SJCRH30 (cell line): Measurements from ENCODE around the gene CRTC1. TPM values are rescaled to one million over a fixed set of nuclear protein-coding genes. Genes with fewer than 3 reads are reported as not detected.

Experiments
- DNase-seq, 2 experiments: peaks; one replicate each; pipeline ENCODE4 v3.0.0-alpha.2; 2015 to 2020
- H3K27ac ChIP-seq: fragments of 250-450 bp; sonication (Bioruptor Pico); 2 replicates; pipeline ENCODE4 v1.5.1; 2020; ENCODE audit warnings: mild to moderate bottlenecking, moderate library complexity
- H3K27me3 ChIP-seq: fragments of 250-450 bp; sonication (Bioruptor Pico); 2 replicates; pipeline ENCODE4 v1.5.1; 2020; ENCODE audit warnings: mild to moderate bottlenecking, moderate library complexity
- H3K36me3 ChIP-seq: fragments of 250-450 bp; sonication (Bioruptor Pico); 2 replicates; pipeline ENCODE4 v1.5.1; 2020; ENCODE audit warnings: mild to moderate bottlenecking, moderate library complexity
- H3K4me1 ChIP-seq: fragments of 250-450 bp; sonication (Bioruptor Pico); 2 replicates; pipeline ENCODE4 v1.5.1; 2020; ENCODE audit warnings: mild to moderate bottlenecking, moderate library complexity
- H3K4me3 ChIP-seq: fragments of 250-450 bp; sonication (Bioruptor Pico); 2 replicates; pipeline ENCODE4 v1.5.1; 2020; ENCODE audit warnings: mild to moderate bottlenecking, moderate library complexity
- H3K9me3 ChIP-seq: fragments of 250-450 bp; sonication (Bioruptor Pico); replicated peaks from 2 replicates; pipeline ENCODE4 v1.5.1; 2020; ENCODE audit warnings: mild to moderate bottlenecking, moderate library complexity
- total RNA-seq: library from RNA; depleted of rRNA; stranded (reverse); fragments of >200 nt; shearing (Covaris generic); gene quantifications from 2 replicates; pipeline ENCODE4 v1.2.3, GENCODE V29; 2014

CRTC1 gene
- total RNA-seq, 1 experiment from 2014 or later: 3.5 TPM

- H3K36me3 ChIP-seq: no peaks in the 10 kb centered on the region
- no peak overlapping the region for H3K4me3 ChIP-seq
- DNase-seq: no peak
- no peak overlapping the region for H3K27ac ChIP-seq
- H3K27me3 ChIP-seq: no peaks in the 10 kb centered on the region
- no peaks in the 10 kb centered on the region for H3K9me3 ChIP-seq
- H3K4me1 ChIP-seq: no peaks in the 10 kb centered on the region
Measured at GRCh38 chr19:18696023-18696422, 12.5 kb downstream of the CRTC1 start.

GRCh38 chr19:18697680-18698079, 14.2 kb downstream of the CRTC1 start:
- H3K4me3 ChIP-seq: no peak overlapping the region
- peaks cover 4% of the 10 kb centered on the region for H3K4me1 ChIP-seq
- no peak overlapping the region for H3K27ac ChIP-seq
- DNase-seq: no peak
- H3K36me3 ChIP-seq: no peaks in the 10 kb centered on the region
- no peaks in the 10 kb centered on the region for H3K27me3 ChIP-seq
- no peaks in the 10 kb centered on the region for H3K9me3 ChIP-seq

GRCh38 chr19:18698321-18699167, 15.1 kb downstream of the CRTC1 start:
- DNase-seq: no peak
- Histone ChIP-seq H3K4me3 (no peak overlapping the region), H3K4me1 (peaks cover 4% of the 10 kb centered on the region), H3K36me3 (no peaks in the 10 kb centered on the region), H3K27me3 (no peaks in the 10 kb centered on the region), H3K27ac (no peak overlapping the region), H3K9me3 (no peaks in the 10 kb centered on the region)

- Histone ChIP-seq H3K4me1 (peaks cover 4% of the 10 kb centered on the region), H3K36me3 (no peaks in the 10 kb centered on the region), H3K27ac (no peak overlapping the region), H3K27me3 (no peaks in the 10 kb centered on the region), H3K9me3 (no peaks in the 10 kb centered on the region), H3K4me3 (no peak overlapping the region)
- DNase-seq: no peak
Measured at GRCh38 chr19:18699403-18700054, 16.0 kb downstream of the CRTC1 start.

GRCh38 chr19:18700501-18701249, 17.2 kb downstream of the CRTC1 start:
- Histone ChIP-seq H3K27ac (no peak overlapping the region), H3K4me3 (peak overlapping the region; percentile 49), H3K9me3 (no peaks in the 10 kb centered on the region), H3K36me3 (no peaks in the 10 kb centered on the region), H3K27me3 (no peaks in the 10 kb centered on the region), H3K4me1 (peaks cover 4% of the 10 kb centered on the region)
- DNase-seq: peak; percentile 72 to 77

GRCh38 chr19:18701250-18701608, 17.7 kb downstream of the CRTC1 start:
- Histone ChIP-seq H3K27ac (no peak overlapping the region), H3K4me3 (peak overlapping the region; percentile 49), H3K27me3 (no peaks in the 10 kb centered on the region), H3K4me1 (peaks cover 4% of the 10 kb centered on the region), H3K9me3 (no peaks in the 10 kb centered on the region), H3K36me3 (no peaks in the 10 kb centered on the region)
- DNase-seq: no peak

GRCh38 chr19:18704054-18704453, 20.6 kb downstream of the CRTC1 start:
- Histone ChIP-seq H3K4me3 (no peak overlapping the region), H3K36me3 (no peaks in the 10 kb centered on the region)

GRCh38 chr19:18704971-18705370, 21.5 kb downstream of the CRTC1 start:
- H3K9me3 ChIP-seq: no peaks in the 10 kb centered on the region
- no peaks in the 10 kb centered on the region for H3K27me3 ChIP-seq
- H3K4me3 ChIP-seq: no peak overlapping the region
- no peak for DNase-seq
- H3K4me1 ChIP-seq: peaks cover 4% of the 10 kb centered on the region
- no peak overlapping the region for H3K27ac ChIP-seq
- no peaks in the 10 kb centered on the region for H3K36me3 ChIP-seq

More at GRCh38 chr19:18704054-18704453, 20.6 kb downstream of the CRTC1 start:
- Histone ChIP-seq H3K27me3 (no peaks in the 10 kb centered on the region), H3K9me3 (no peaks in the 10 kb centered on the region), H3K4me1 (peaks cover 4% of the 10 kb centered on the region), H3K27ac (no peak overlapping the region)
- no peak for DNase-seq

- no peaks in the 10 kb centered on the region for H3K36me3 ChIP-seq
- H3K27me3 ChIP-seq: no peaks in the 10 kb centered on the region
- DNase-seq: no peak
- no peaks in the 10 kb centered on the region for H3K9me3 ChIP-seq
- no peak overlapping the region for H3K27ac ChIP-seq
- H3K4me1 ChIP-seq: no peaks in the 10 kb centered on the region
- no peak overlapping the region for H3K4me3 ChIP-seq
Measured at GRCh38 chr19:18708452-18709231, 25.2 kb downstream of the CRTC1 start.

- no peak for DNase-seq
- Histone ChIP-seq H3K36me3 (no peaks in the 10 kb centered on the region), H3K9me3 (no peaks in the 10 kb centered on the region), H3K27me3 (no peaks in the 10 kb centered on the region), H3K27ac (no peak overlapping the region), H3K4me3 (no peak overlapping the region), H3K4me1 (no peaks in the 10 kb centered on the region)
Measured at GRCh38 chr19:18709546-18709945, 26.1 kb downstream of the CRTC1 start.

GRCh38 chr19:18710186-18710585, 26.7 kb downstream of the CRTC1 start:
- no peak overlapping the region for H3K27ac ChIP-seq
- no peaks in the 10 kb centered on the region for H3K4me1 ChIP-seq
- H3K36me3 ChIP-seq: no peaks in the 10 kb centered on the region
- no peak for DNase-seq
- H3K27me3 ChIP-seq: no peaks in the 10 kb centered on the region
- H3K4me3 ChIP-seq: no peak overlapping the region
- no peaks in the 10 kb centered on the region for H3K9me3 ChIP-seq

- no peak overlapping the region for H3K27ac ChIP-seq
- DNase-seq: no peak
- H3K4me1 ChIP-seq: no peaks in the 10 kb centered on the region
Measured at GRCh38 chr19:18710996-18711751, 27.7 kb downstream of the CRTC1 start.

GRCh38 chr19:18711893-18712292, 28.4 kb downstream of the CRTC1 start:
- H3K27me3 ChIP-seq: no peaks in the 10 kb centered on the region
- no peaks in the 10 kb centered on the region for H3K36me3 ChIP-seq
- H3K9me3 ChIP-seq: no peaks in the 10 kb centered on the region
- no peak overlapping the region for H3K27ac ChIP-seq
- no peaks in the 10 kb centered on the region for H3K4me1 ChIP-seq
- H3K4me3 ChIP-seq: no peak overlapping the region
- no peak for DNase-seq

More at GRCh38 chr19:18710996-18711751, 27.7 kb downstream of the CRTC1 start:
- no peaks in the 10 kb centered on the region for H3K36me3 ChIP-seq
- H3K4me3 ChIP-seq: no peak overlapping the region
- H3K9me3 ChIP-seq: no peaks in the 10 kb centered on the region
- no peaks in the 10 kb centered on the region for H3K27me3 ChIP-seq

GRCh38 chr19:18712981-18713380, 29.5 kb downstream of the CRTC1 start:
- H3K27ac ChIP-seq: no peak overlapping the region
- H3K27me3 ChIP-seq: no peaks in the 10 kb centered on the region
- no peaks in the 10 kb centered on the region for H3K9me3 ChIP-seq
- no peaks in the 10 kb centered on the region for H3K4me1 ChIP-seq
- no peaks in the 10 kb centered on the region for H3K36me3 ChIP-seq
- no peak overlapping the region for H3K4me3 ChIP-seq
- DNase-seq: no peak
